WTC11 (cell line): ENCODE results near the gene COMMD7.

Experiments
- NR1H2 ChIP-seq: sonication (generic); formaldehyde crosslinking; IDR thresholded peaks from 2 replicates; pipeline ENCODE4 v1.9.0; 2021; ENCODE audit warnings: mild to moderate bottlenecking, moderate library complexity, missing genetic modification reagents
- ZBTB21 ChIP-seq: sonication (generic); formaldehyde crosslinking; IDR thresholded peaks from 2 replicates; pipeline ENCODE4 v1.8.1; 2023; ENCODE audit warnings: mild to moderate bottlenecking, missing genetic modification reagents, borderline replicate concordance
- ZNF138 ChIP-seq: sonication (generic); formaldehyde crosslinking; conservative IDR thresholded peaks from 2 replicates; pipeline ENCODE4 v1.8.1; 2022; ENCODE audit warnings: mild to moderate bottlenecking, moderate library complexity, missing genetic modification reagents
- TF ChIP-seq, protein P1 (sequence below): fragments of 250-450 bp; sonication (Bioruptor Pico); IDR thresholded peaks from 2 replicates; pipeline ENCODE4 v2.1.2; 2022; ENCODE audit warnings: mild to moderate bottlenecking, moderate library complexity
- TF ChIP-seq, protein P2 (sequence below): sonication (generic); formaldehyde crosslinking; IDR thresholded peaks from 2 replicates; pipeline ENCODE4 v1.8.1; 2022; ENCODE audit warnings: mild to moderate bottlenecking, moderate library complexity, missing genetic modification reagents
- TF ChIP-seq, protein P3 (sequence below): fragments of 200-600 bp; IDR thresholded peaks from 2 replicates; pipeline ENCODE4 v1.8.0; 2022; ENCODE audit warnings: antibody characterized with exemption
- TF ChIP-seq, protein P4 (sequence below): sonication (generic); formaldehyde crosslinking; IDR thresholded peaks from 2 replicates; pipeline ENCODE4 v1.8.1; 2023; ENCODE audit warnings: mild to moderate bottlenecking, moderate library complexity, missing genetic modification reagents

DNA sequence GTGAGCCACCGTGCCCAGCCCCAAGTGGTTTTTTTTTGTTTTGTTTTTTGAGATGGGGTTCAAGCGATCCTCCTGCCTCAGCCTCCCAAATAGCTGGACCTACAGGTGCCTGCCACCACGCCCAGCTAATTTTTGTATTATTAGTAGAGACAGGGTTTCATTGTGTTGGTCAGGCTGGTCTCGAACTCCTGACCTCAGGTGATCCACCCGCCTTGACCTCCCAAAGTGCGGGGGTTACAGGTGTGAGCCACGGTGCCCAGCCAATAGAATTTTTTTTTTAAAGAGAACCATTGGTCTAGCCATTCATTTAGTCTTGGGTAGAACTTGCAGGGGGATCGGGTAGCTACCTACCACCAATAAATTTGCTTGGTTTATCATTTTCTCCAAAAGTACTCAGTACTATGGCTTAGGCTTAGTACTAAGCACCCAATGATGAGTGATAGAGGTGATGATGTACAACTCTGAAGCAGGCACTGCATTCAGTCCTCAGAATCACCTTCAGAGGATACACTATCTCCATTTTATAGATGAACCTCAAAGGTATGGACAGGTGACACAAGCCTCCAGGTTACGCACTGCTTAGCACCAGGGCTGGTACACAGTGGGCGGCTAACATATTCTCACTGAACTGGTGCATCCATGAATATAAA lies 56.6 kb downstream of the COMMD7 start:
- TF ChIP-seq, protein P1, sequence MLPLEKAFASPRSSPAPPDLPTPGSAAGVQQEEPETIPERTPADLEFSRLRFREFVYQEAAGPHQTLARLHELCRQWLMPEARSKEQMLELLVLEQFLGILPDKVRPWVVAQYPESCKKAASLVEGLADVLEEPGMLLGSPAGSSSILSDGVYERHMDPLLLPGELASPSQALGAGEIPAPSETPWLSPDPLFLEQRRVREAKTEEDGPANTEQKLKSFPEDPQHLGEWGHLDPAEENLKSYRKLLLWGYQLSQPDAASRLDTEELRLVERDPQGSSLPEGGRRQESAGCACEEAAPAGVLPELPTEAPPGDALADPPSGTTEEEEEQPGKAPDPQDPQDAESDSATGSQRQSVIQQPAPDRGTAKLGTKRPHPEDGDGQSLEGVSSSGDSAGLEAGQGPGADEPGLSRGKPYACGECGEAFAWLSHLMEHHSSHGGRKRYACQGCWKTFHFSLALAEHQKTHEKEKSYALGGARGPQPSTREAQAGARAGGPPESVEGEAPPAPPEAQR: no peak
- TF ChIP-seq, protein P2, sequence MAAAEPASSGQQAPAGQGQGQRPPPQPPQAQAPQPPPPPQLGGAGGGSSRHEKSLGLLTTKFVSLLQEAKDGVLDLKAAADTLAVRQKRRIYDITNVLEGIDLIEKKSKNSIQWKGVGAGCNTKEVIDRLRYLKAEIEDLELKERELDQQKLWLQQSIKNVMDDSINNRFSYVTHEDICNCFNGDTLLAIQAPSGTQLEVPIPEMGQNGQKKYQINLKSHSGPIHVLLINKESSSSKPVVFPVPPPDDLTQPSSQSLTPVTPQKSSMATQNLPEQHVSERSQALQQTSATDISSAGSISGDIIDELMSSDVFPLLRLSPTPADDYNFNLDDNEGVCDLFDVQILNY: no peak
- no peak for TF ChIP-seq ZNF138 (CRISPR knock-in tag)
- TF ChIP-seq, protein P3, sequence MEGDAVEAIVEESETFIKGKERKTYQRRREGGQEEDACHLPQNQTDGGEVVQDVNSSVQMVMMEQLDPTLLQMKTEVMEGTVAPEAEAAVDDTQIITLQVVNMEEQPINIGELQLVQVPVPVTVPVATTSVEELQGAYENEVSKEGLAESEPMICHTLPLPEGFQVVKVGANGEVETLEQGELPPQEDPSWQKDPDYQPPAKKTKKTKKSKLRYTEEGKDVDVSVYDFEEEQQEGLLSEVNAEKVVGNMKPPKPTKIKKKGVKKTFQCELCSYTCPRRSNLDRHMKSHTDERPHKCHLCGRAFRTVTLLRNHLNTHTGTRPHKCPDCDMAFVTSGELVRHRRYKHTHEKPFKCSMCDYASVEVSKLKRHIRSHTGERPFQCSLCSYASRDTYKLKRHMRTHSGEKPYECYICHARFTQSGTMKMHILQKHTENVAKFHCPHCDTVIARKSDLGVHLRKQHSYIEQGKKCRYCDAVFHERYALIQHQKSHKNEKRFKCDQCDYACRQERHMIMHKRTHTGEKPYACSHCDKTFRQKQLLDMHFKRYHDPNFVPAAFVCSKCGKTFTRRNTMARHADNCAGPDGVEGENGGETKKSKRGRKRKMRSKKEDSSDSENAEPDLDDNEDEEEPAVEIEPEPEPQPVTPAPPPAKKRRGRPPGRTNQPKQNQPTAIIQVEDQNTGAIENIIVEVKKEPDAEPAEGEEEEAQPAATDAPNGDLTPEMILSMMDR: no peak
- TF ChIP-seq, protein P4, sequence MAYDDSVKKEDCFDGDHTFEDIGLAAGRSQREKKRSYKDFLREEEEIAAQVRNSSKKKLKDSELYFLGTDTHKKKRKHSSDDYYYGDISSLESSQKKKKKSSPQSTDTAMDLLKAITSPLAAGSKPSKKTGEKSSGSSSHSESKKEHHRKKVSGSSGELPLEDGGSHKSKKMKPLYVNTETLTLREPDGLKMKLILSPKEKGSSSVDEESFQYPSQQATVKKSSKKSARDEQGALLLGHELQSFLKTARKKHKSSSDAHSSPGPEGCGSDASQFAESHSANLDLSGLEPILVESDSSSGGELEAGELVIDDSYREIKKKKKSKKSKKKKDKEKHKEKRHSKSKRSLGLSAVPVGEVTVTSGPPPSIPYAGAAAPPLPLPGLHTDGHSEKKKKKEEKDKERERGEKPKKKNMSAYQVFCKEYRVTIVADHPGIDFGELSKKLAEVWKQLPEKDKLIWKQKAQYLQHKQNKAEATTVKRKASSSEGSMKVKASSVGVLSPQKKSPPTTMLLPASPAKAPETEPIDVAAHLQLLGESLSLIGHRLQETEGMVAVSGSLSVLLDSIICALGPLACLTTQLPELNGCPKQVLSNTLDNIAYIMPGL (CRISPR knock-in tag): no peak
- no peak for TF ChIP-seq NR1H2 (CRISPR knock-in tag)
- no peak for TF ChIP-seq ZBTB21 (CRISPR knock-in tag)
